Activated CD8-positive, alpha-beta memory T cell treated with anti-CD3 and anti-CD28 coated beads for 4 hours (primary cell): Measurements from ENCODE around the gene NR5A1.

ENCODE experiments used
- DNase-seq, 2 donors: peaks; one replicate each; pipeline ENCODE4 v3.0.0-alpha.2; 2020; ENCODE audit warnings: low read depth in 2 of 2

The NR5A1 gene

GRCh38 chr9:124458441-124458840 is 48.8 kb downstream of the NR5A1 start:
- no peak for DNase-seq

GRCh38 chr9:124457887-124458431 is 49.2 kb downstream of the NR5A1 start:
- DNase-seq = no peak

- no peak for DNase-seq
These were observed 49.9 kb downstream of the NR5A1 start for GRCh38 chr9:124457079-124457886.

GRCh38 chr9:124456341-124457078 is 50.7 kb downstream of the NR5A1 start:
- no peak for DNase-seq

DNA sequence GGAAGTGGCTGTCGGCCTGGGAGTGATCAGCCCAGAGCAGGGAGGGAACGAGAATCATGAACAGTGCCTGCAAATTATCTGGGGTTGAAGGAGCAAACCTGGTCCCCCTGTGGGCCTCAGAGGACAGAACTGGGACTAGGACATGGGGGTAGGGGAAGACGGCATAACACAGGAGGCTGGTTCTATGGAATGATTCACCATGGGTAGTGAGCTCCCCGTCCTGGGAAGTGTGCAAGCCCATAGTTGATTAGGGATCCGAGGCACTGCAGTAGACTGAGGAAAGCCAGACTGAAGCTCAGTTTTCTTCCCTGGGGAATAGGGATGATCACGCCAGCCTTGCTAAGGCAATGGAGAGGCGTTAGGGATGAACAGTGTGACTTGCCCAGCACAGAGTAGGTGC is 51.4 kb downstream of the NR5A1 start:
- no peak for DNase-seq

- no peak for DNase-seq
These were observed 52.3 kb downstream of the NR5A1 start for GRCh38 chr9:124454791-124455443.

DNA sequence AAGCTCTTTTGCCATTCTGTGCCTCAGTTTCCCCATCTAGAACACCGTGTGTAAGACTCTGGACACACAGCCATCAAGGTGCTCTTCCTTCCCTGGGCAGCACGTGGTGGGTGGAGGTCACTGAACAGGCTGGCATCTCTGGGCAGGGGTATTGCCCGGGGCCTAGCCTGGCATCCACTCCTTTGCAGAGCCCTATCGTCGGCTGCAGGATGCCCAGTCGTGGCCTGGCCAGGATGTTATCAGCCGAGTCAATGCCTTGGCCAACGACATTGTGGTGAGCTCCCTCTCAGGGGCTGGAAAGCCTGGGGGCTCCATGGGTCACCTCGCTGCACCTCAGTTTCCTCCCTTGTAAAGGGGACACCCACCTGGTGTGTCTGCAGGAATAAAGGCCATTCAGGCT is 52.9 kb downstream of the NR5A1 start:
- no peak for DNase-seq

DNA sequence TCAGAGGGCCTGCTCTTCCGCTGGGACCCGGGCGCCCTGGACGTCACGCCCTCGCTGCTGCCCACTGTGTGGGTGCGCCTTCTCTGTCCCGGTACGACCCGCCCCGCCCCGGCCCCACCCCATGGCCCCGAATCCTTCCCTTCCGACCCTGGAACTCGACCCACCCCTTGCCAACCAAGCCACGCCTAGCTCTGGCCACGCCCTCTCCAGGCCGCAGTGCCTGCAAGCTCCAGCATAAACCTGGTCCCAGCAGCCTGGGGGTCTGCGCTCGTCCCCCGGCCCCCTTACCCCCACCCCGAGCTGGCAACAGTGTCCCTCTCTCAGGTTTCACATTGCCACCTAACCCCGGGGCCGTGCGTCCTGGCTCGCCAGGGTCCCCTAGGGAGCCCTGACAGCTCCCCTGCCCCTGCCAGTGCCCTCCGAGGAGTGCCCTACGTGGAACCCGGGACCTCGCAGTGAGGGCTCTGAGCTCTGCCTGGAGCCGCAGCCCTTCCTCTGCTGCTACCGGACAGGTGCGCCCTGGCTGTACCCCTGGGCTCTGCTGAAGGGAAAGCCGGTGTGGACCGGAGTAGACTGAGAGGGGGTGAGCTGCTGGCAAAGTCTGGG is 53.5 kb downstream of the NR5A1 start:
- no peak for DNase-seq

GRCh38 chr9:124452841-124453585 is 54.2 kb downstream of the NR5A1 start:
- DNase-seq = no peak

GRCh38 chr9:124452326-124452725 is 54.9 kb downstream of the NR5A1 start:
- DNase-seq = no peak

DNA sequence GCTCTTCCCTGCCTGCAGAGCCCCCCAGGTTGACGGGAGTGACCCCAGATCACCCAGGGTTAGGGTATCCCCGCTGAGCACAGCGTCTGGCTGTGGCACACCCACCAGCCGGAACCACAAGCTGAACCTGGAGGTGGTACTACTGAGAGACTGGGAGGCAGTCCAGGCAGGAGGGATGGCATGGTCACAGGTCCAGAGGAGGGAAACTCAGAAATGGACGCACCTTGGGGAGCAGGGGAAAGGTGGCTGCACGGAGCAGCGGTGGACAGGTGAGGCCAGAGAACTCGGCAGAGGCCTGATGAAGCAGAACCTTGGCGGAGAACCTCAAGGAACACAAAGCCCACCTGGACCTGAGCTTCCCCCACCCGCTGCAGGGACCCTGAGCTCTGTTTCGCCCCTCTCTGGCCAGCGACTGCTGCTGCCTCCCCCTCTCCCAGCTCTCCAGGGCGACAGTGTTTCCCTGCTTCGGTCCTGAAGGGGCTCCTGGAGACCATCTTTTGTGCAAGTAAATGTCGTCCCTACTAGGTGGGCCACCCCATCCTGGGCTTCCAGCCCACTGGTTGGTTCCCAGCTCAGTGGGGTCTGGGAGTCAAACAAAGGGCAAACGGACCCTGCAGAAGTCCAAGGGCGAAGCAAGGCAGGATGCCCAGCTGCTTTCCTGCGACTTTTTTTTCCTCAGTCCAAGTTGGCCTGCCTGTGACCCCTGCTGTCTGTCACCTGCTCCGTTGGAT is 56.1 kb downstream of the NR5A1 start:
- DNase-seq = no peak

DNA sequence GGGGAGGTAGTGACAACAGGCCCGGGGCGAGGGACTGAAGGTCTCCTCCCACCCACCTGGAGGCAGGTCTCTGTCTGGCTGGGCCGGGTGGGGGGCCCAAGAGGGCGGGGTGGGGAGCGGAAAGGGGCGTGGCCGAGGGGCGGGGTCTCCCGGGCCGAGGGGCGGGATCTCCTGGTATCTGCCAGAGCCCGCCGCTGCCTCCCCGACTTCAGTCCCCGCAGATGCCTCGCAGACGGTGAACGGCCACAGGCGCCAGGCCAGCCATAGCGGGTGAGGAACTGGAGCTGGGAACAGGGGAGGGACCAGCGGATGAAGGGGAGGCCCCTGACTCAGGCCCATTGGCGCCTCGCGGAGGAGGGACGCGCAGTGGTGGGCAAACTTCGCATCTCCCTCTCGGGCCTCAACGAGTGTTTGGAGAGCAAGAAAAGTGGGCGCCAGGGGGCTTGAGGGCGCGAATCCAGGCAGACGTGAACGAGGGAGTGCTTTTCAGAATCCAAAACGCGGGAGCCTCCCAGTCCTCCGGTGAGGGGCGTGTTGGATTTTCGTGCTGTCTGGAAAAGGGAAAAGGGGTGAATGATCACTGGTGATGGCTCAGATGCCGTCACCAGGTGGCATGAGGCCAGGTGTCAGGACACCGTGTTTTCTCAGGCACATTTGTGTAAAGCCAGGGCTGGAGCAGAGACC is 56.8 kb downstream of the NR5A1 start, which contains the start of gene ADGRD2:
ADGRD2 (plus strand) TSS at position 211 of the 684 bp plus-strand sequence. CDS start 1,216 bp downstream, outside the sequence.
- DNase-seq = no peak

GRCh38 chr9:124449381-124450151 is 57.6 kb downstream of the NR5A1 start:
- no peak for DNase-seq

DNA sequence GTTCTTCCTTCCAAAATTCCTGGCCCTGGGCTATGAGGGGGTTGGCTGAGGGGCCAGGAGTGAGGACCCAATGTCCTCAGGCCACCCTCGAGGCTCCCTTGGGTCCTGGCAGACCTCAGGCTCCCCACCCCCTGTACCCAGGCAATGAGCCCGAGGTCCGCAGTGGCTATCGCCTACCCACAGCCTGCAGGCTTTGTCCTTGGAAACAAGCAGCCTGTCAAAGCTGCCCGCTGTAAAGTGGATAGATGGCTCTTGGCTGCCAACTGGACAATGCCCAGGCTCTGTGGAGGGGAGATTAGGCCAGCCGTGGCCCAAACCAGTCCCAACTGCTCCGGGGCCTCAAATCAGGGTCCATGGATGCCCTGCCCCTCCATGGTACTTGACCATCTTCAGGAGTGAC is 59.2 kb downstream of the NR5A1 start:
- DNase-seq = no peak

DNA sequence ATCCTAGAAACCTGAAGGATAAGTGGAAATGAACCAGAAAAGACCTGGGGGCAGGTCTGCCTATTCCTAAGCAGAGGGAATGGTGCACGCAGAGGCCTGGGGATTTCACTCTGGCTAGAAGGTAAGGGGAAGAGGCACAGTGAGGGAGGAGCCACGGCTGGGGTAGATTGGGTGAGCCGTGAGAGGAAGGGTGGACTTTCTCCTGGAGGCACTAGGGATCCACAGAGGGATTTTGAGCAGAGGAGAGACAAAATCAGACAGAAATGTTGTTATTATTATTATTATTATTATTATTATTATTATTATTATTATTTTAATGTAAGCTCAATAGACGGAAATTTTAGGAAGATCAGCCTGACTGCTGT is 59.9 kb downstream of the NR5A1 start:
- DNase-seq = no peak

DNA sequence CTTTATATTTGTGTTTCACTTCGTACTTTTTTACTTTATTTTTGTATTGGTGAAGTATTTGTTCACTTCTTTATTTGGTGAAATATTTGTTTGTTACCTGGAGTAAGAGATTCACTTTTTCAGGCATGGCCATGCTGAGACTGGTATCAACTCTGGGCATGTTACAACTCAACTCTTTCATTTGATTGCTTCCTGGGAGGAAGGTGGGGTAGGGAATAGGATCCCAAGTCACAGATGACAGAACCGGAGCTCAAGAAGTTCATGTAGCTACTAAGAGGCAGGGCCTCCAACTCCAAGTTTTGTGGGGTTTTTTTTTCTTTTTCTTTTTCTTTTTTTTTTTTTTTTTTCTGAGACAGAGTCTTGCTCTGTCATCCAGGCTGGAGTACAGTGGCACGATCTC is 63.0 kb downstream of the NR5A1 start:
- no peak for DNase-seq

- no peak for DNase-seq
These were observed 63.6 kb downstream of the NR5A1 start for GRCh38 chr9:124443625-124444024.

GRCh38 chr9:124442826-124443225 is 64.4 kb downstream of the NR5A1 start:
- no peak for DNase-seq

DNA sequence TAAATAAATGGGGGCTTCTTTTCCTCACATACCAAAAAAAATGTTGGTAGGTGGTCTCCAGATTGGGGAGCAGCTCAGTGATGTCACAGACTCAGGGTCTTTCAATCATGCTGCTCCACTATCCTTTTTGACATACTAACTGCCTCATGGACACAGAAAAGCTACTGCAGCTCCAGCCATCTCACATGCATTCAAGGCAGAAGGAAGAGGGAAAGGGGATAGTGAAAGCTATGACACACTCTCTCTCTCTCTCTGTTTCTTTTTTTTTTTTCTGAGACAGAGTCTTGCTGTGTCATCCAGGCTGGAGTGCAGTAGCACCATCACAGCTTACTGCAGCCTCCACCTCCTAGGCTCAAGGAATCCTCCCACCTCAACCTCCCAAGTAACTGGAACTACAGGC is 64.8 kb downstream of the NR5A1 start:
- no peak for DNase-seq
